Measurements from ENCODE around the gene CLTRN. TPM values are rescaled to one million over a fixed set of nuclear protein-coding genes. Genes with fewer than 3 reads are reported as not detected.

Gene CLTRN
- total and polyA plus RNA-seq, 2 donors (not counting 3 experiments of a cell fraction or from before 2014, with no cell fraction given), result 0.04 TPM; not detected in 1

GRCh38 chrX:15631637-15632036 lies 33.0 kb downstream of the CLTRN start:
- ChIA-PET CTCF (no interaction called here), POLR2A (no interaction called here)
- Histone ChIP-seq H3K4me3 (replicated peaks in 1 of 3; ENCODE audit: insufficient read depth in 1 of 3, low read depth in 1 of 3, low read length in 3 of 3) (no peak overlapping the region), H3K79me2 (ENCODE audit: control insufficient read depth, insufficient read depth, low read length) (no peaks in the 10 kb centered on the region), H3K4me2 (ENCODE audit: insufficient read depth, low read length) (no peak overlapping the region), H3K4me1 (ENCODE audit: control insufficient read depth, extremely low read depth, insufficient read depth, low read length) (no peaks in the 10 kb centered on the region), H3K9me1 (replicated peaks; ENCODE audit: control insufficient read depth, extremely low read depth, insufficient read depth, low read length) (no peaks in the 10 kb centered on the region), H3K9me3 (replicated peaks; ENCODE audit: control insufficient read depth, insufficient read depth, low read length) (no peaks in the 10 kb centered on the region), H3K9ac (replicated peaks; ENCODE audit: extremely low read depth, insufficient read depth, low read length) (no peak overlapping the region), H2AFZ (ENCODE audit: low read depth, low read length) (no peak overlapping the region), H4K20me1 (replicated peaks; ENCODE audit: control insufficient read depth, extremely low read depth, insufficient read depth, low read length) (no peaks in the 10 kb centered on the region), H3K27ac (ENCODE audit: insufficient read depth, low read depth, low read length) (no peak overlapping the region), H3K27me3 (ENCODE audit: control insufficient read depth in 2 of 2, insufficient read depth in 2 of 2, low read length in 2 of 2) (peaks cover 2 to 3% of the 10 kb centered on the region in 2 experiments), H3K36me3 (ENCODE audit: control insufficient read depth in 2 of 2, extremely low read depth in 1 of 2, insufficient read depth in 2 of 2, low read length in 2 of 2) (no peaks in the 10 kb centered on the region)
- FAIRE-seq (peak; percentile 8), DNase-seq (ENCODE audit: low read depth, low spot score) (no peak)
- dilution Hi-C loops (cut with MboI; ENCODE audit: extremely low pct_ligation_motif_present, low sequenced_read_pairs), result no loop called here
- TF ChIP-seq POLR2AphosphoS5 (IDR thresholded peaks at IDR 0.05; ENCODE audit: insufficient read depth, low read depth, low read length) (no peak), POLR2A (IDR thresholded peaks at IDR 0.05; ENCODE audit: low read depth, low read length) (no peak), MAX (IDR thresholded peaks at IDR 0.05; ENCODE audit: insufficient read depth, insufficient read length) (no peak), MYC (IDR thresholded peaks at IDR 0.05; ENCODE audit: low read depth, low read length) (no peak), JUN (IDR thresholded peaks at IDR 0.05; ENCODE audit: borderline replicate concordance, insufficient read depth, insufficient read length, low read depth) (no peak), FOS (IDR thresholded peaks at IDR 0.05; ENCODE audit: borderline replicate concordance, insufficient read depth, low read length) (no peak), EZH2 (IDR thresholded peaks at IDR 0.05; ENCODE audit: borderline replicate concordance, low read depth, low read length, severe bottlenecking) (no peak), GATA2 (IDR thresholded peaks at IDR 0.05; ENCODE audit: insufficient read depth, insufficient read length, low read depth, low read length) (no peak)
- TF ChIP-seq, protein P1, sequence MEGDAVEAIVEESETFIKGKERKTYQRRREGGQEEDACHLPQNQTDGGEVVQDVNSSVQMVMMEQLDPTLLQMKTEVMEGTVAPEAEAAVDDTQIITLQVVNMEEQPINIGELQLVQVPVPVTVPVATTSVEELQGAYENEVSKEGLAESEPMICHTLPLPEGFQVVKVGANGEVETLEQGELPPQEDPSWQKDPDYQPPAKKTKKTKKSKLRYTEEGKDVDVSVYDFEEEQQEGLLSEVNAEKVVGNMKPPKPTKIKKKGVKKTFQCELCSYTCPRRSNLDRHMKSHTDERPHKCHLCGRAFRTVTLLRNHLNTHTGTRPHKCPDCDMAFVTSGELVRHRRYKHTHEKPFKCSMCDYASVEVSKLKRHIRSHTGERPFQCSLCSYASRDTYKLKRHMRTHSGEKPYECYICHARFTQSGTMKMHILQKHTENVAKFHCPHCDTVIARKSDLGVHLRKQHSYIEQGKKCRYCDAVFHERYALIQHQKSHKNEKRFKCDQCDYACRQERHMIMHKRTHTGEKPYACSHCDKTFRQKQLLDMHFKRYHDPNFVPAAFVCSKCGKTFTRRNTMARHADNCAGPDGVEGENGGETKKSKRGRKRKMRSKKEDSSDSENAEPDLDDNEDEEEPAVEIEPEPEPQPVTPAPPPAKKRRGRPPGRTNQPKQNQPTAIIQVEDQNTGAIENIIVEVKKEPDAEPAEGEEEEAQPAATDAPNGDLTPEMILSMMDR (IDR thresholded peaks at IDR 0.05; ENCODE audit: extremely low read depth in 1 of 2, insufficient read depth in 1 of 2, low read depth in 1 of 2, low read length in 2 of 2), result no peak
- no TSS peak for BruUV-seq (replicated peaks)
- intact Hi-C loops (cut with micrococcal nuclease), result no loop called here
